BJ (cell line): ENCODE data around the gene TERB2. TPM values are rescaled to one million over a fixed set of nuclear protein-coding genes. Genes with fewer than 3 reads are reported as not detected.
"Not testable (repeated sequence)": the region's sequence is repeated elsewhere in the genome, so short reads cannot be mapped to it uniquely, and the experiment has no call there.

Experiments used
- CTCF ChIA-PET: fragments of 350-600 bp; formaldehyde crosslinking; extraction: SDS; loops from one replicate; lab custom pipeline; 2021; ENCODE audit warnings: antibody characterized with exemption, inconsistent platforms; lab: Yijun Ruan, JAX
- POLR2A ChIA-PET: fragments of 300-600 bp; sonication (Branson Sonifier 250); formaldehyde crosslinking; extraction: SDS; loops from one replicate; lab custom pipeline; 2021; ENCODE audit warnings: antibody characterized with exemption; lab: Charles Lee
- DNase-seq: peaks from one replicate; pipeline ENCODE4 v3.0.0-alpha.2; 2011; ENCODE audit warnings: low read depth
- H3K27me3 ChIP-seq: 2 replicates; pipeline ENCODE4 v1.6.0; 2011; ENCODE audit warnings: low read length; ENCODE audit not compliant: control insufficient read depth, insufficient read depth
- H3K36me3 ChIP-seq: 2 replicates; pipeline ENCODE4 v1.5.1; 2011; ENCODE audit warnings: low read length; ENCODE audit not compliant: control insufficient read depth, insufficient read depth
- H3K4me3 ChIP-seq: 2 replicates; pipeline ENCODE4 v1.5.1; 2011; ENCODE audit warnings: low read depth, mild to moderate bottlenecking, control low read depth, low read length
- polyA plus RNA-seq: library from polyadenylated mRNA; depleted of rRNA; stranded (reverse); fragments of >200 nt; gene quantifications from 2 replicates; pipeline ENCODE4 v1.2.3, GENCODE V29; 2011
- TF ChIP-seq, protein P1 (sequence below): IDR thresholded peaks from 2 replicates; pipeline ENCODE4 v1.5.1; 2011; ENCODE audit warnings: low read depth, mild to moderate bottlenecking, control low read depth, inconsistent platforms, low read length, moderate library complexity; ENCODE audit not compliant: insufficient read depth

Gene TERB2
- polyA plus RNA-seq, 1 experiment = not detected

DNA sequence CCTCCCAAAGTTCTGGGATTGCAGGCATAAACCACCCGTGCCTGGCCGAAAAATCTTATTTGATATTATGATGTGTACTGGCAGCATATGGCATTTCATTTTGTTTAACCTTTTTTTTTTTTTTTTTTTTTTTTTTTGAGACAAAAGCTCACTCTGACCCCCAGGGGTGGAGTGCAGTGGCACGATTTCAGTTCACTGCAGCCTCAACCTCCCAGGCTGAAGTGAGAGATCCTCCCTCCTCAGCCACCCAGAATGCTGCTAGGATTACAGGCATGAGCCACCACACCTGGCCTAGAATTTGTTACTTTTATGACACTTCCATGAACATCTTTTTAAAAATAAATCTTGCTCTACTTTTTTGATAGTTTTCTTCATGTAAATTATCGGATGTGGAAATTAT is 12.0 kb downstream of the TERB2 start:
- H3K36me3 ChIP-seq = no peaks in the 10 kb centered on the region

DNA sequence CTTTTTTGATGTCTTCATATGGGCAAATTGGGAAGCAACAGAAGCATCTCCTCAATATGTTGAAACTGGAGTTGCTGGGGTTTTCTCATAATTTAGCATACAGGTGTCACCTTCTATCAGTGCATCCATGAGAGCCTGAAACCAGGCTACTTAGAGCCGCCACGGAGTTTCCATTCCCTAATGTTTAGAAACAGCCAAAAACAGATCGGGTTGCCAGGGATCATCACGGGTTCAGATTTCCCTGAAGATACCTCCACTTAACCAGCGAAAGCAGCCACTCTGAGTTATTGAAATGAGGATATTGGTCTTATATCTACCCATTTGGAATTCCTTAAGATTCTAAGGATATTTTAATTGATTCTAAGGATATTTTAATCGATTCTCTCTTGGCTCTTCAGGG is 14.5 kb downstream of the TERB2 start:
- no peak overlapping the region for H3K4me3 ChIP-seq
- TF ChIP-seq, protein P1, sequence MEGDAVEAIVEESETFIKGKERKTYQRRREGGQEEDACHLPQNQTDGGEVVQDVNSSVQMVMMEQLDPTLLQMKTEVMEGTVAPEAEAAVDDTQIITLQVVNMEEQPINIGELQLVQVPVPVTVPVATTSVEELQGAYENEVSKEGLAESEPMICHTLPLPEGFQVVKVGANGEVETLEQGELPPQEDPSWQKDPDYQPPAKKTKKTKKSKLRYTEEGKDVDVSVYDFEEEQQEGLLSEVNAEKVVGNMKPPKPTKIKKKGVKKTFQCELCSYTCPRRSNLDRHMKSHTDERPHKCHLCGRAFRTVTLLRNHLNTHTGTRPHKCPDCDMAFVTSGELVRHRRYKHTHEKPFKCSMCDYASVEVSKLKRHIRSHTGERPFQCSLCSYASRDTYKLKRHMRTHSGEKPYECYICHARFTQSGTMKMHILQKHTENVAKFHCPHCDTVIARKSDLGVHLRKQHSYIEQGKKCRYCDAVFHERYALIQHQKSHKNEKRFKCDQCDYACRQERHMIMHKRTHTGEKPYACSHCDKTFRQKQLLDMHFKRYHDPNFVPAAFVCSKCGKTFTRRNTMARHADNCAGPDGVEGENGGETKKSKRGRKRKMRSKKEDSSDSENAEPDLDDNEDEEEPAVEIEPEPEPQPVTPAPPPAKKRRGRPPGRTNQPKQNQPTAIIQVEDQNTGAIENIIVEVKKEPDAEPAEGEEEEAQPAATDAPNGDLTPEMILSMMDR = no peak
- CTCF ChIA-PET = no interaction called here
- no peaks in the 10 kb centered on the region for H3K36me3 ChIP-seq
- no peaks in the 10 kb centered on the region for H3K27me3 ChIP-seq
- POLR2A ChIA-PET = no interaction called here
- DNase-seq = no peak

More for the DNA sequence above, 12.0 kb downstream of the TERB2 start:
- DNase-seq = no peak
- Histone ChIP-seq H3K27me3 (no peaks in the 10 kb centered on the region), H3K4me3 (no peak overlapping the region)
- CTCF ChIA-PET = interaction anchor here (1.3 to 1.8 kb wide), 2 partner anchors 67 to 150 kb away, joined by 4 read pairs; no protein-coding TSS in a partner anchor
- POLR2A ChIA-PET = no interaction called here
- TF ChIP-seq, protein P1 = no peak

DNA sequence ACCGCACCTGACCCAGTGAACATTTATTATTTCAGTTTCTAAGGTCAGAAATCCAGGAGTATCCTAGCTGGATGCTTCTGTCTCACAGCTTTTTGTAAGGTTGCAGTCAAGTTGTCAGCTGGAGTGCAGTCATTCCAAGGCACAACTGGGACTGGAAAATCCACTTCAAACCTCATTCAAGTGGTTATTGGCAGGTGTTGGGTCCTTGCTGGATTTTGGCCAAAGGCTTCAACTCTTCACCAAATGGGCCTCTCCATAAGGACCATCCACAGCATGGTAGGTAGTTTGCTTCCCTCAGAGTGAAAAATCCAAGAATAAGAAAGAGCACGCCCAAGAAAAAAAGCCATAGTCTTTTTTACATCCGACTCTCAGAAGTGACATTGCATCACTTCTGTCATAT is 19.7 kb downstream of the TERB2 start:
- CTCF ChIA-PET, H3K27me3 ChIP-seq, H3K36me3 ChIP-seq, POLR2A ChIA-PET, DNase-seq, H3K4me3 ChIP-seq: not testable (repeated sequence)

DNA sequence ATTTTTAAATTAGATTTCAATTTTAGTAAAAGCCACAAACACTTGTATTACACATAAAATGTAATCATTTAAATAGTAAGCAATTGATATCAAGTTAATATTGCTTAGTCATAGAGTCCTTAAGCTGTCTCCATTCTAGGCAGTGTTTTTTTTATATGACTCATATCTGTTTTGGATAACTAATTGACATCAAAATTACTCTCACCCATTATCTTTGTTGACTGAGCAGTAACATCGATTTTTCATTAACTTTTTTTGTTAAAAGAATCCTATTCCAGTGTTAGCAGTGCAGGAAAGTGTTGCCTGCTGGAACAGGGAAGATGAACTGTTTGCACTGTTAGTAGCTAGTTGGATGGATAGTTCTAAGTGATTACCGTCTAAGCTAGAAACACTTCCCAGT is 21.3 kb downstream of the TERB2 start:
- not testable (repeated sequence) for H3K27me3 ChIP-seq, H3K4me3 ChIP-seq, DNase-seq, H3K36me3 ChIP-seq
- ChIA-PET POLR2A (interaction anchor here (0.6 kb wide), 1 partner anchor 39 kb away, joined by 5 read pairs; no protein-coding TSS in a partner anchor), CTCF (interaction anchor here (1.0 kb wide), 1 partner anchor 140 kb away, joined by 4 read pairs; no protein-coding TSS in a partner anchor)

DNA sequence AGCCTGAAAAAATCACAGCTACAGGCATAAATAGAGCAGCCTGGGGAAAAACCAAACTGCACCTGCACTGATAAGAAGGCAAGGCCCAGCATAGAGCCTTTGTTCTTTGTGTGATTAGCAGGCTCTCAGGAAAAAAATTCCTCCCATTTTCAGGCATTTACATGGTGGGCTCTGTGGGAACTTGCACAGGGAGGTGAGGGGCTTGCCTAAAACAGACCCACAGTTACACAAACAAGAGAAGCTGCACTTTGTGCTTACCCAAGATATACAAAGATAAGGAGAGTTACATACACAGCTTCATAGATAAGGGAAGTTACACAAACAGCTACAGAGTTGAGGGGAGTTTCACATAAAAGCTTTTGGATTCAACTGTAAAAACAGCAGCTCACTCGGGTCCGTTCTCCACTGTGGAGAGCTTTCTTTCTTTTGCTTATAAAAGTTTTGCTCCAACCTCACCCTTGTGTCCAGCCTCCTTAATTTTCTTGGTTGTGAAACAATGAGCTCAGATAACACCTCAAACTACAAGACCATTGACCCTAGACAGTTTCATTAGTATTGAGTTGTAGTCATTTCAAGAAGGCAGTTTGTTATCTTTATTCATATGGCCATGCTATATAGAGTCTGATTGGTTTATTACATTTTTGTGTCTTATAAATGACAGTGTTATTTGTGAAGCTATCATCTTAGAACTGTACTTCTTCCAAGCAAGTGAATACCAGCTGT is 23.3 kb downstream of the TERB2 start:
- DNase-seq, H3K27me3 ChIP-seq, H3K36me3 ChIP-seq, H3K4me3 ChIP-seq, POLR2A ChIA-PET: not testable (repeated sequence)
- CTCF ChIA-PET = interaction anchor here (1.0 kb wide), 1 partner anchor 144 kb away, joined by 3 read pairs; no protein-coding TSS in a partner anchor

DNA sequence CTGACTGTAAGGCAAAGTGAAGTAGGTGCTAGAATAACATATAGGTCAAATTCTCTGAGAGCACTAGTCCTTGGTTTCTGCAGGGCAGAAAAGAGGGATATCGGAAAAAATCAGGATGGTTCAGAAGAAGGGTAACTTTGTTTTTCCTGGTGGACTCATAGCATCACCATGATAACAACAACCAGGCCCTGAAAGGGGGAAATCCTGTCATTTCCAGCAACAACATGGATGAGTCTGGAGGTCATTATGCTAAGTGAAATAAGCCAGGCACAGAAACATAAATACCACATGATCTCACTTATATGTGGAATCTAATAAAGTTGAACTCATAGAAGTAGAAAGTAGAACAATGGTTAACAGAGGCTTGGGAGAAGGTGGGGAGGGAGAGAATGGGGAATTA is 27.7 kb downstream of the TERB2 start:
- POLR2A ChIA-PET, H3K27me3 ChIP-seq, H3K36me3 ChIP-seq, H3K4me3 ChIP-seq, DNase-seq, CTCF ChIA-PET: not testable (repeated sequence)

DNA sequence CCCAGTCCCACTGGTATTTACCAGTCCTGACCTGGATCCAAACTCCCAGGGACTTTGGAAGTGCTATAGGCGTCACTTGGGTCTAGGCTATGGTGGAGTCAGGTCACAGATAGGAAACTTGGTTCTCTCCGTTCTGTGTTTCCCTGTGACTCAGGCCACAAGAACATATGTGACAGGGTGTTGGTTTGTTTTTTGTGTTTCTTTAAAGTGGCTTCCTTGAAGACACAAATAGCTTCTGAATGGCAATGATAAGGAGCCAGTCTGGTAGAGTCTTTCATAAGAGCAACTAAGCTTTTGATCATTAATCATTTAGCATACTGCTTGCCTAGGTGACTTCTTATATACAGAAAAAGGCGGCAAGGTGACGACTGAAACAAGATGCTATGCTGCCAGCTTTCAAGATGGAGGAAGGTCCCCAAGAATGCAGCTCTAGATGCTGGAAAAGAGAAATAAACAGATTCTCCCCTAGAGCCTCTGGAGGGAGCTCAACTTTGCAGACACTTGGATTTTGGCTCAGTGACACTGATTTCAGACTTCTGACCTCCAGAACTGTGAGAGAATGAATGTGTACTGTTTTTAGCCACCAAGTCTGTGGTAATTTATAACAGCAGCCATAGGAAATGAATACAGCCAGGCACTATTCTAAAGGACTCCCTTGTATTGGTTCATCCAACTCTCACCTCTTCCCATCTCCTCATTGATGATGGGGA is 30.0 kb downstream of the TERB2 start:
- DNase-seq, H3K36me3 ChIP-seq, H3K4me3 ChIP-seq, H3K27me3 ChIP-seq, POLR2A ChIA-PET: not testable (repeated sequence)
- CTCF ChIA-PET = interaction anchor here (0.6 to 0.8 kb wide), 2 partner anchors 51 to 346 kb away, joined by 3 to 4 read pairs; no protein-coding TSS in a partner anchor

DNA sequence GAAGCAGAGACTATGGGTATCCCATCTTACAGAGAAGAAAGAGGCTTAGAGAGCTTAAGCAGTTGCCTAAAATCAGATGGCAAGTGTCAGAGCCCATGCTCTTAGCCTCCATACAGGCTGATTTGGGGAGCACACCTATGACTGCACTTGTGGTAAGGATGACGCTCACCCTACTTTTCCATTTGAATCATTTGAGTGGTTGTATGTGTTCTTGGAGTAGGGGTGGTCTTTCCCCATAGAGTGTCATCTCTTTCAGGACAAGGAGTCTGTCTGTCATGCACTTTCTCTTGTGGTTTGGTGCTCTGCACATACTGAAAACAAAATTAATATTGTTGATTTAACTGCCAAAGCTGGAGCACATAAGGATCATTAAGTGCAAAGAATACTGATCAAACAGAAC is 31.2 kb downstream of the TERB2 start:
- DNase-seq, CTCF ChIA-PET, H3K36me3 ChIP-seq, H3K27me3 ChIP-seq, POLR2A ChIA-PET, H3K4me3 ChIP-seq: not testable (repeated sequence)

DNA sequence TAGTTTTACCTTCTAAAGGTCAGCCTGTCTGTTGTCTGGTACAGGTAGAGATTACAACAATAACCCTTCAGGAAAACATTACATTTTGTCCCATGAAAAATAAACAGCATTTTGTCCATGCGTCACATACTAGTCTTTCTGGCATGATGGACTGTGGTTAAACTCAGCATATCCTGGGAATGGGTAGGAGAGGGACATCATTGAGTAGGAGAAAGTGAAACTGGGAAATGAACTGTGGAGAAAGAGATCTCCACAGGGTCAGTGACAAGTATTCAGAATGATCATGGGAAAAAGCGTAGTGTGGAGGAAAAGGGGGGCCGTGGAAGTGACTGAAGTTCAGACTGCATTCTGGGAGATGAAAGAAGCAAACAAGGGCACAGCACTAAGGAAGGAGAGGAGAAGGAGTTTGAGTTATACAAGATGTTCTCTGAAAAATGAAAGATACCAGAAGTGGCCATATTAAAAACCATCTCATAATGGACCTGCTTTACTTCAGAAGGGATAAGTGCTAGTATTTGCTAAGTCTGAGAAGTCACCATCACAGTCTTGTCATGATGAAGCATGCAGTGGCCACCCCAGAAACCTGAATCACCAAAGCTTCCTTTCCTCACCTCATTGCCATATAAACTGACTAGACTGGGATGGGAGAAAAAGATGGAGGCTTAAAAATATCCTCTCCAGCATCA is 31.8 kb downstream of the TERB2 start:
- H3K27me3 ChIP-seq, H3K4me3 ChIP-seq, DNase-seq, POLR2A ChIA-PET, H3K36me3 ChIP-seq, CTCF ChIA-PET: not testable (repeated sequence)

DNA sequence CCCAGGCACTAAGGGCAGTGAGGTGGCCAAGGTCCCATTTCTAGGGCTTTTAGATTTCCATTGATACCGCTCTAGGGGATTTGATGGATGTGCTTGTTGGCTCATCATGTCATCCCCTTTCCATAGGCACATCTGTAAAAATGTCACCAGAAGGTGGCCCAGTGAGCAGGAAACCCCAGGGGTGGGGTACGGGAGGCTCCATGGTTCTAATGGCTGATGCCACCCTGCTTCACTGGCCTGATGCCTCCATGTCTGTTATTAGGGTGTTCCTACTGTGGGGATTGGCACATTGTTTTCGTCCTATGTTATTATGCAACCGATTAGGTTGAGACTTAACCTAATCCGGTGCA is 32.4 kb downstream of the TERB2 start:
- CTCF ChIA-PET, POLR2A ChIA-PET: not testable (repeated sequence)

More for the DNA sequence above, 32.4 kb downstream of the TERB2 start:
- H3K36me3 ChIP-seq, DNase-seq, H3K27me3 ChIP-seq, H3K4me3 ChIP-seq: not testable (repeated sequence)
